GM04504 (cell line): ENCODE results near the gene OPTN.
"Not testable (repeated sequence)": the region's sequence is repeated elsewhere in the genome, so short reads cannot be mapped to it uniquely, and the experiment has no call there.

Experiments used
- DNase-seq: peaks from one replicate; pipeline ENCODE4 v3.0.0-alpha.2; 2012; ENCODE audit warnings: low read depth

Gene OPTN

DNA sequence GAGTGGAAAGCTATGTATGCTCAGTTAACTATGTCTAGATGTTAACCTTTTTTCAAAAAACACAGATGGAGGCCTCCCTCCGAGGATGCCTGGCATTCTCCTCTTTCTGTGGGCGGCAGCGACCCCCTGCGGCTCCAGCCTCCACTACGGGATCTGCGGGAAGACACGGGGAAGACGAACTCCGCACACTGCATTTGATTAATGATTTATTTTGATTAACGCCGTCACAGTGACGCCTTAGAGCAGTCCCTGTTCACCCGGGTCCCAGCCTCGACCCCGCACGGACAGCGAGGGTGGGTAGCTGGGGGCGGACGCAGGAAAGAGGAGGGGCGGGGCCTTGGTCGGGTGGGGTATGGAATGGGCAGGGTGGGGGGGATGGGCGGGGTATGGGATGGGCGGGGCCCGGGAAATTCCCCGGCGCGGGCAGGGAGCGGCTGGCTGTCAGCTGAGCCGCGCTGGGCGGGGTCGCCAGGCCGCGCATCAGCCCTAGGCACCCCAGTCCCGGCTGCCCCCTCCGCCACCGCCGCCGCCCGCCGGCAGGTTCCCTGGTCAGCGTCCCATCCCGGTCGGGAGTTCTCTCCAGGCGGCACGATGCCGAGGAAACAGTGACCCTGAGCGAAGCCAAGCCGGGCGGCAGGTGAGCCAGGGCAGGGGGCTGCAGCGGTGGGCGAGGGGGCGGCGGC is at the start of gene OPTN:
Gene OPTN, plus strand, starts transcription at position 498 of the 683 bp plus-strand sequence. CDS start 8,960 bp downstream, outside the sequence.
- DNase-seq = peak; percentile 59

DNA sequence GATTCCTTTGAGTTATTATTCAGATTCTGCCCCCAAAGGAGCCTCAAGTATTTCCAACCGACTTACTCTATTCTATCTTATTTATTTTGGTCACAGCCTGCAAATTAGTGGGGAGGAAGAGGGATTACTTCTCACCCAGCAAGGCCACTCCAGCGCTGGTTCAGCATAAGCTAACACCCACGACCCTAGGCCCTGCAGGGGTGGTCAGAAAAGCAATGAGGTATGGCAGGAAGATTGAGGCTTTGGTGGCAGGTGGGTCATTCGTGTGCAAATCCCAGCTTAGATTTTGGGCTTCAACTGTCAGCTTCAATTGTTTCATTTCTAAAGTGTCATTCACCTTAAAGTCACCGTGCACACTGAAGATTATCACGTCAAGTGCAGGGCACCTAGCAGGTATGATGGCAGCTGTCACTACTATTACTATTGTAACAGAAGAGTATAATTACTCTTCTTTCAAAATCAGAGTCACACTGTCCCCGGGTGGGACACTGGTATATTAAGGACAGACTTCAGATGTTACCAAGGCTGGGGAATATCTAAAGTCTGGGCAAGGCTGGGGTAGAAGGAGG is 48.8 kb upstream of the OPTN start:
- DNase-seq = no peak

DNA sequence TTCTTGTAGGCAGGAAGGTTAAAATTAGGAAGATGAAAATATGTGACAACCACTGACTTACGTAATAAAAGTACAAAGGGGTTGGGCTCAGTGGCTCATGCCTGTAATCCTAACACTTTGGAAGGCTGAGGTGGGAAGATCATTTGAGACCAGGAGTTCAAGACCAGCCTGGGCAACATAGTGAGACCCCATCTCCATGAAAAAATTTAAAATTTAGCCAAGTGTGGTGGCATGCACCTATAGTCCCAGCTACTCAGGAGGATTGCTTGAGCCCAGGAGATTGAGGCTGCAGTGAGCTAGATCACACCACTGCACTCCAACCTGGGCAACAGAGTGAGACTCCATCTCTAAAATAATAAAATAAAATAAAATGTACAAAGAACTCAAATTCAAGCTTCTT is 46.8 kb upstream of the OPTN start:
- DNase-seq = not testable (repeated sequence)

DNA sequence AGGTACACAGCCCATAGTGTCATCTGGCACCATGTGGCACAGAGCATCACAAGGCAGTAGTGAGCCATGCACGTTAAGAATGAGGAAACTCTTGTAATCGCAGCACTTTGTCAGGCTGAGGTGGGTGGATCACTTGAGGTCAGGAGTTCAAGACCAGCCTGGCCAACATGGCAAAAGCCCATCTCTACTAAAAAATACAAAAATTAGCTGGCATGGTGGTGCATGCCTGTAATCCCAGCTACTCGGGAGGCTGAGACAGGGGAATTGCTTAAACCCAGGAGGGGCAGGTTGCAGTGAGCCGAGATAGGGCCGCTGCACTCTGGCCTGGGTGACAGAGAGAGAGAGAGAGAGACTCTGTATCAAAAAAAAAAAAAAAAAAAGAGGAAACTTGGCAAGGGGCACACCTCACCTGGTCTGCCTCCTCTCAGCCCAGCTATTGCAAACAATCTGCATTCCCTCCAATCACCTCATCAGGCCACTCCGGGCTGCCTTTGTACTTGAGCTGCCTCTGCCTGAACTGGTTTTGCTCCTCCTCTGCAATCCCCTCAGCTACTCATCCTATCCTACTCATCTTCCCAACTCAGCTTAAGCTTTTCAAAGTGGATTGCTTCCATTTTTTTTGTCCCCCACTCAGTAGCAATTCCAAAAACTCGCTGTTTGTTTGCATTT is 46.0 kb upstream of the OPTN start:
- no peak for DNase-seq

DNA sequence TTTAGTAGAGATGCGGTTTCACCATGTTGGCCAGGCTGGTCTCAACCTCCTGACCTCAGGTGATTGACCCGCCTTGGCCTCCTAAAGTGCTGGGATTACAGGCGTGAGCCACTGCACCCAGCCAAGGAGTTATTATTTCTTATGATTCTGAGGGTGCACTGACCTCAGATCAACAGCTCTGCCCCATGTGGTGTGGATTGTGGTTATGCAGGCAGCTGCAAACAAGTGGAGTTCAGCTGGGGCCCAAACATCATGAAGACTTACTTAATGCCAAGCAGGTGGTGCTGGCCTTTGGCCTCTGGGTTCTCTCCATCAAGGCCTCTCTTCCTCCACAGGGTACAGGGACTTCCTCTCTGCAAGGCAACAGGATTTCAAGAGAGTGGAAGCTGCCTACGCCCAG is 45.1 kb upstream of the OPTN start:
- no peak for DNase-seq

DNA sequence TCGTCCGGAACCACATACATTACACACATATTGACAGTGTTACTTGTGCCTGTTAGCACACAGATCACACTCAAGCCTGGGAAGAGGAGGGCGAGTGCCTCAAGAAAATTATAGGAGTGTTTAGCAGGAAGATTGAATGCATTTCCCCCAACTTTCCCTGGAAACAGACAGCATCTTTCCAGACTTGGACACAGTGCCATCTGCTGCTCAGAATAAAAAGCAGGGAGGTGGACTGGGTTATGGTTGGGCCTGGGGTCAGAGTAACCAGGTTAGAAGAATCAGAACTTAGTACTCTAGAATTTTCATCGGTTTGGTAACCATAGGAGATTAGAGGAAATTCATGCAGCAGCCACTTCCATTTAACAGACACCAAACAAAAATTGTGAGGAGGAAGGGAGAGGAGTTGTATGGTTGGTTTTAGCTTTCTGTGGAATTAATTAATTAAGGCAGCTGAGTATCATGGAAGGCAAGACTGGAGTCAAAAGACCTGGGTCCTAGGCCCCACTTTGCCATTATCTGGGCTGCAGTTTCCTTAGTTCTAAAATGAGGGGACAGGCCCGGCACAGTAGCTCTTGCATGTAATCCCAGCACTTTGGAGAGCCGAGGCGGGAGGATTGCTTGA is 43.4 kb upstream of the OPTN start:
- DNase-seq = no peak

DNA sequence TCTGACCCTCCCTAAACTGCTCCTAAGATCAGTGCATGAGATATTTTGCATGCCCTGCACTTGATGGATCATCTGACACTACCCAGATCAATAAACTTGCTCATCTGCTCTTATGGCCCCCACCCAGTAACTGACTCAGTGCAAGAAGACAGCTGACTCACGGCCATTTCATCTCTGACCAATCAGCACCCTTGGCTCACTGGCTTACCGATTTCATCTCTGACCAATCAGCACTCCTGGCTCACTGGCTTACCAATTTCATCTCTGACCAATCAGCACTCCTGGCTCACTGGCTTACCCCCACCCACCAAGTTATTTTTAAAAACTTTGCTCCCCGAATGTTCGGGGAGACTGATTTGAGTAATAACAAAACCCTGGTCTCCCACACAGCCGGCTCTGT is 37.2 kb upstream of the OPTN start:
- no peak for DNase-seq

DNA sequence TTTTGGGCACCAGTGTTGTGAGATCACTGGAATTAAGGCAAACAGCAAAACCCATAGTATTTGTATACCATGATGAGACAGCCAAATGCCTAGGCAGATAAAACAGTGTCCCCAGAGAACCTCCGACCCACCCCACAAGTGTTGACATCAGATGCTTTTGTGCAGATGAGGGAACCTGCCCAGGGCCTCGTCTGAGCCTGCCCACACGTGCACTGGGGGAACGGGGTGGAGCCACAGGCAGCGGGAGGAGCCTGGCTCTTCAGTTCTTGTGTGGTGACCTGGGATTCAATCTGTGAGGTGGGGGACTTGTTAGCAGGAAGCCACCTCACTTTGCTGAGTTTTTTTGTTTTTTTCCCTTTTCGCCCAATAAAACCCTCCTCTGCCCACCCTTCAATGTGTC is 33.4 kb upstream of the OPTN start:
- no peak for DNase-seq

DNA sequence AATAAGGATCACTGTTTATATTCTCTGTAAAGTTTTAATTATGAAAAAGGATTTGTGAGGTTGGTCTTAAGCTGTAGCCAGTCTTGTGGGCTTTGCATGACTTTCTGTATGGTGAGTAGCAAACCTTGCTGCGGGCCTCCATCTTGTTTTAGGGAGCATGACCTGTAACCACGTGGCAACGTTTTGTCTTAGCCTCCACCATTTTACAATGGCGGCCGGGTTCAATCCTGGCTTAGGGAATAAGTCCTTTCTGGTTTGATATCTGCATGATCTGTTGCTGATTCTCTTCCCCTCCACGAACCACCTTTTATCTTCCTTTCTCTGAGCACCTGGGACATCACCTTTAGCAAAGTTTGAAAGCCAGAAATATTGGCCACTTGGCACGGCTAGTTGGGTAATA is 32.5 kb upstream of the OPTN start:
- no peak for DNase-seq

DNA sequence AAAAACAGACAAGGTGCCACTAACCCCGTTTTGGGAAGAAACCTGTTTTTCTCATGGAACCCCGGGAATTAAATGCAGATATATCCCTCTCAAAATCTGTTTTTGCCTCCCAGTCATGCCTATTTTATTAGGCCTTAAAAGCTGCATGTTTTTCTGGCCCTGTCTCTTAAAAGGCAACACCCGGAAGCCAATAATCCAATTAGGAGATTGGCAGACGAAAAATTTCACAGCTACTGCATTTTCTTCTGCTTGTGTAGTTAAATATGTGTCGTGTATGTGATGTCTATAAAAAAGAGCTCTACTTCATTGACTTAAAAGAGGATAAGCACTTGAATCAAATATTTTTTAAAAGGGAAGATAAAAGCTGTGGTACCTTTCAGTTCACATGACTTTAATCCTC is 31.9 kb upstream of the OPTN start:
- no peak for DNase-seq

DNA sequence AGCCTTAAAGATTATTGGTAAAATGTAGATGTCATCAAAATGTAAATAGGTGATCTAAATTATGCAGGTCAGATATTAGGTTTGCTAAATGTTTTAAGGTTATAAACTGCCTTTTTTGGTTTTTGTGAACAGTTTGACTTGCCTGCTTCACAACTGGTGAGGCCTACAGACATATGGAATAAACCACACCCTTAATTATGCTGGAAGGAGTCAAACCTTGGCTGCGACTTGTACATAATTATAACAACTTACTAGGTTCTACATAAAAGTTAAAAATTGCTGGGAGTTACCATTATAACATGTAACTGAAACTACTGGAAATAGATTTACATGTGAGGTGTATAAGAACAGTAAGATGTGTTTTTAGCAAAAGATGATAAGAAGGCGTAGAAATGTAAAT is 31.5 kb upstream of the OPTN start:
- DNase-seq = no peak

DNA sequence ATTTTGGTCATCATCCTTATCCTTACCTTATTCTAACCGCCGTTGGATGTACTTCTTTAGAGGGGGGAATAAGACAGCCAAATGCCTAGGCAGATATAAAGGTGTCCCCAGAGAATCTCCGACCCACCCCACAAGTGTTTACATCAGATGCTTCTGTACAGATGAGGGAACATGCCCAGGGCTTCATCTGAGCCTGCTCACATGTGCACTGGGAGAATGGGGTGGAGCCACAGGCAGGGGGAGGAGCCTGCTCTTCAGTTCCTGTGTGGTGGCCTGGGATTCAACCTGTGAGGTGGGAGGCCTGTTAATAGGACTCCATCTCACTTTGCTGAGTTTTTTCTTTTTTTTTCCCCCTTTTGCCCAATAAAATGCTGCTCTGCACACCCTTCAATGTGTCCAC is 27.6 kb upstream of the OPTN start:
- no peak for DNase-seq

DNA sequence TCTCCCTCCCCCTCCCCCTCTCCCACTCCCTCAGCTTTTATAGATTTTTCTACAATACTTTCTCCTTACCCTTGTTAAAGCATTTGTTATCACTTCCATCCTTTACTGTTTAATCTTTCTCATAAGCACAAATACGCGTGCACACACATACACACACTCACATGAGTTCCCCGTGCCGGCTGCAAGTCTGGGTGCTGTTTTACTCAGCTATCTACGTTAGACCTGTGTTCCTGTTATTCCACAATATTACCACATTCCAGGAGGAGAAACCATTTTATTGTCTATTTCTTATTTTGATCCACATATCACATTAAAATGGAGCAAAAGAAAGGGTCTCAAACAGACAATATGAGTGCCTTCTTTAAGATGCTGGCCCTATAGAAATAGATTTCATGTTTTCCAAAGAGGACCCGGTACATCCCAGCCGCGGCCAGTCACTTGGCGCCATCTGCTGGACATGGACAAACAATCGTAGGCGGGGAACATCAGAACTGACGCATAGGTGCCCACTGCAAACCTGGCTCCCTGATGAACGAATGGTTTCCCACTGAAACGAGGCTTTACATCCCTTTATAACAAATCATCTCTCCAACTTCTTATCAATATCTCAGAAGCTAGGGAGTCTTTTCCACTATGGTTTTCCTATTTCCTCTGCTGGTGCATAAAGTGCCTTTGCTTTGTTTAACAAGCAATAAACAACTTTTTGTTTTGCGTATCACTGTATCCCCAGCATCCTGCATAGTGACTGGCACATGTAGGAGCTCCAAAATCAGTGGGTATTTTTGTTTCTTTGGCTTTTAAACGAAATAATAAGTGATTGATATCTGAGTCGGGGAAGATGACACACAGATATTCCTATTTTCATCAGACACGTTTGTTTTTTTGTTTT is 25.2 kb upstream of the OPTN start:
- peak; percentile 28 for DNase-seq

DNA sequence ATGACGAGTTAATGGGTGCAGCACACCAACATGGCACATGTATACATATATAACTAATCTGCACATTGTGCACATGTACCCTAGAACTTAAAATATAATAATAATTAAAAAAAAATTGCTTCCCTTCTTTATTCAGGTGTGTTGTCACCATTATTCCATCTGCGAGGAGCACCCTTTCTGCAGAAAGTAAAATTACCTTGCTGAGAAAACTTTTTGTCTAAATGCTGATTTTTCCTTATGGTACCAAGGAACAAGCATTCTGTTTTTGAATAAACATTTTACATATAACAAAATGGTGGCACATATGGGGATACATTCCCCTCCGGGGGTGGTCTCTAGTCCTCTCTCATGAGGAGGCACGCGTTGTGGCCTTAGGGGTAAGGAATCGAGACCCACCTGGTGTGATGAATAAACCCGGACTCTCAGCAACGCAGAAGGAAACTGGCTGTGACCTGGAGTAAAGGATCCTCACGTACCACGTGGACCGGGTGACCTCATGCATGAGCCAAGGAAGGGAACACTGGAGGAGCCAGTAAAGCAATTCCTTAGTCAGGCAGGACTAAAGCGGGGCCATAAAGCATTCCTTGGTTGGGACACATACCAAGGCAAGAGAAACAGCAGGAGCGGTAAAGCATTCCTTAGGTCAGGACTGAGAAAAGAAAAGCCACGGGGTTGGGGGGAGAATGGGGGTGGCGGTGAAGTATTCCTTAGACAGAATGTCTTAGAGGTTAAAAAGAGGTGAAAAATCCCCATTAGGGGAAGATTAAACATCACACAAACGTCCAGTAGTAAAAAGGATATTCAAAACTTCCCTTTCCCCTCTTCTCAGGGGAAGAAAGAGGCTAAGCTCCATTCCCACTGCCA is 20.8 kb upstream of the OPTN start:
- no peak for DNase-seq

DNA sequence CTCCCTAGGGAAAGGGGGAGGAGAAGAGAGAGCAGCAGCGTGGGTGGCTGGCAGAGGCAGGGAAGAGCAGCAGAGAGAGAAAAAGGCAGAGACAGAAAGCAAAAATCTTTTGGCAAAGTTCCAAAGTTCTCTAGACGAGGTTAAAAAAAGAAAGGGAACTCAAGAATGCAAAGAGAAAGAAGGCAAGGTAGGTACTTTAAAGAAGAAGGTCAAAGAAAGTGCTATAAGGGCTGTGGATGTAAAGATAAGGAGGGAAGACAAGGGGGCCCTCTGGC is 20.2 kb upstream of the OPTN start:
- no peak for DNase-seq

DNA sequence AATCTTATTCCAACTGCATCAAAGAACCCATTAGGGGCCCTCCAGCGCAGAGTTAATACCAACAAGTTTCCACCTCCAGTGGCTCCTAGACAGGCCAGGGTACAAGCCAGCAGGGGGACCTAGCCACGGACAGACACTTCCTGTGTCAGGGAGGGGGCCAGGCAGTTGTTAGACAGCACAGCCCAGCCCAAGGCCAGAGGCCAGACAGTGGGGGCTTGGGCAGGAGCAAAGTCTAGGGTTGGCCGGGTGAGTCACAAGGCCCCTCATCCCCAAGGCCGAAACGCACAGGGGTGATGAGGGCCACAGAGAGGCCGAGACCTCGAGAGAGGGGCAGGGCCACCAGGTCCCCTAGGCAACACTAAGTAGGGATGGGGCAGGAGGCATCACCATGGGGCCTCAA is 19.3 kb upstream of the OPTN start:
- no peak for DNase-seq

DNA sequence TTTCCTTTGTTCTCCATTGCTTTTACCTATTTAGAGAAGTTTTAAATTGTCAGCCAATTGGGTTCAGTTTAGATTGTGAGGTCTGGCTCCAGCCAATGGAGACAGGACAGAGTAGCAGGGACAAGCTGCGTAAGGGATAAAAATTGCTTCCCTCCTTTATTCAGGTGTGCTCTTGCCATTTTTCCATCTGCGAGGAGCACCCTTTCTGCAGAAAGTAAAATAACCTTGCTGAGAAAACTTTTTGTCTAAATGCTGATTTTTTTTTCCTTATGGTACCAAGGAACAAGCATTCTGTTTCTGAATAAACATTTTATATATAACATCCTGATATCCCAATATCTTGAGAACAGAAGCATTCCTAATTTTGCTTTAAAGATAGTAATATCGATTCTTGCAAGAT is 16.3 kb upstream of the OPTN start:
- not testable (repeated sequence) for DNase-seq

DNA sequence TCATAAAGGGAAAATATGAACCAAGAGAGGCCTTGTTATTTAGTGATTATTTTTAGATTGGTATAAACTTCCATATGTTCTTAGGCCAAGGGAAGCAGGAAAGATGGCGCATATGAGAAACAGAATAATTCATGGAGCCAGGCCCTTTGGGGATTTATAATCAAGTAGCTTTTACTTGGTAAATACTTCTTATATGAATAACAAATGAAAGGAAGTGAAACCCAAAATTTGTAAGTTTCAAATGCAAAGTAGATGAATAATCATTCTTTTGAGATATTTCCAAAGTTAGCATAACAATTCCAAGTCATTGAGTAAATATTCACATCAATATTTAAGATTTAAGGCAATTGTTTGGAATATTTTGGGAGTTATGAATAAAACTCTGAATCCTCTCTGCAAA is 13.9 kb upstream of the OPTN start:
- no peak for DNase-seq

DNA sequence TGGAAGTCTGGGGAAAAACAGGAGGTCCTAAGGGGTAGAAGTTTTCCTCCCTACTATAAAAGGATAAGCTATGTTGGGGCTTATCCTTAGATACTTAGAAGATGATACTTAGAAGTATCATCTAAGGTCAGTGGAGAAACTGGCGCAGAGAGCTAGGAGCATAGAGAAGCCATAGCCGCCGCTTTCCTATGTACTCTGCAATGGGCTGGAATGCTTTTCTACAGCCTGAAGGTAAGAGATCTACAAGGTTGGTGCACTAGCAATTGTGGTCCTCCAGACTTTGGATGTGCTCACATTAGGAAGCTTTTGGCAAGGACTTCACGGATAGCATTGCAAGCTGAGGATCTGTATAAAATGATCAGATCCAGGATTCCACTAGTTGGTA is 12.4 kb upstream of the OPTN start:
- DNase-seq = no peak

DNA sequence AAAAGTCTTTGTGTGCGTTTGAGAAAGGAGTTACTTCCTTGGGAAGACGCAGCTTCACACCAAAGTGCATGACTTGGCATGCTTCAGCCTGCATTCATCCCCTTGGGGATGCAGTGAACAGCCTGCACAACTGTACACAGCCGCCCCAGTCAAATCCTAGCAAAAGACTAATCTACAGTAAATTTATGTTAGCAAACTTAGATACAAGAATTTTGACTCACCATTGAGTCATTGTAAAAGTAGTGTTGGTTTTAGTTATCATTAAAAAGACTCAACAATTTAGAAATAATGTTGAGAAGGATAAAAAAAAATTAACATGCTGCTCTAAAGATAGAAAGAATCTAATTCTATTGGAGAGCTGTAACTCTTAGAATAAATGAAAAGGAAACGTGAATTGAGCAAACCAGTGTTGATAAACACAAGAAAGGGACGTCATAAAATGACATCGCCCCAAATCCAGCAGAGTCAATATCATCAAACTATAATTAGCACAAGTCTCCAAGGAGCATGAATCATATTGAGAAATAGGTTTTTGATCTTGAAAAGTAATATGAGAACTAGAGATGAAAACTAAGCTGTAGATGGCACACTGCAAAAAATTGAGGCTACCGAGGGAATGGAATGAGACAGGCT is 11.9 kb upstream of the OPTN start:
- DNase-seq = peak; percentile 46

DNA sequence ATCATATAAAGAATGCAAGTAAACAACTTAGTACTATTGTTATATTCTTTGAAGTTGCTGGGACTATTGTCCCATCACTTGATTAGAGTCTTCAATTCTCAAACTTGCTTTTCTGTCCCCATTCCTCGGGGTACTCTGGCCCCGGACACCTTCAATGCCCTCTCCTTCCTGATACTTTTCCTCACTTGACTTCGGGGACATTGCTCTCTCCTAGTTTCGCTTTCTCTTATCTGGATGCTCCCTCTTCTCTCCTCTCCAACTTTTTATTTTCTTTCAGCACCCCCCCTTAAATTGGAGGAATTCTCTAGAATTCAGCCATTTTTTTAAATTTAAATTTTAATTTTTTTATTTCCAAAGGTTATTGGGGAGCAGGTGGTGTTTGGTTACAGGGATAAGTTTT is 10.6 kb upstream of the OPTN start:
- no peak for DNase-seq
